ENCODE measurements around the gene RAB40C.
"Not testable (repeated sequence)": the region's sequence is repeated elsewhere in the genome, so short reads cannot be mapped to it uniquely, and the experiment has no call there.

The RAB40C gene

GRCh38 chr16:591231-591630, 1.4 kb downstream of the RAB40C start:
- DNase-seq = no peak

DNA sequence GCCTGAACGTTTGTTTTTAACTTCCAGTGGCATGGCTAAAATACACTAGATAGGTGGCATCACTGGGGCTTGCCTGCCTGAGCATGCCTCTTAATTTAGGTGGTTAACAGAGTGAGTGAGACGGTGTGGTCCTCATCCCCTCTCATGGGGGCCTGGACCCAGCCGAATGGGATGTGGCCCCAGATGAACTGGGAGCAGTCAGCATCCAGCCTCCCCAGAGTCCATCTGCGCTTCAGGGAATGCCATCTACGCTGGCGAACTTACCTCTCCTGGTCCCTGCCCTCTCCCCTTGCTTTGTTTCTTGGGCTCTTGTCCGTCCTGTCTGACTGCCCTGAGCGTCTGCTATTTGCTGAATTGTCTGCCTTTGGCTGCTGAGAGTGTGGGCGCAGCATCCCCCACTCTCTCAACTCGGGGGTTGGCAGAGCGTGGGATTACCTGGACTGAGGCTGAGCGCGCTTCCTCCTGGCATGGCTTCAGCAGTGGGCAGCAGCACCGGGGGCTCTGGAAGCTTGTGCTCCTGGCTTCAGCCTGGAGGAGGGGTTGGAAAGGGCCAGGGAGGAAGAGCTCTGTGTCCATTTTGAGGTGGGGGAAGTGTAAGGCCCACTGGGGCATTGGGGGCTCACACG, 2.1 kb downstream of the RAB40C start:
- no peak for DNase-seq

DNA sequence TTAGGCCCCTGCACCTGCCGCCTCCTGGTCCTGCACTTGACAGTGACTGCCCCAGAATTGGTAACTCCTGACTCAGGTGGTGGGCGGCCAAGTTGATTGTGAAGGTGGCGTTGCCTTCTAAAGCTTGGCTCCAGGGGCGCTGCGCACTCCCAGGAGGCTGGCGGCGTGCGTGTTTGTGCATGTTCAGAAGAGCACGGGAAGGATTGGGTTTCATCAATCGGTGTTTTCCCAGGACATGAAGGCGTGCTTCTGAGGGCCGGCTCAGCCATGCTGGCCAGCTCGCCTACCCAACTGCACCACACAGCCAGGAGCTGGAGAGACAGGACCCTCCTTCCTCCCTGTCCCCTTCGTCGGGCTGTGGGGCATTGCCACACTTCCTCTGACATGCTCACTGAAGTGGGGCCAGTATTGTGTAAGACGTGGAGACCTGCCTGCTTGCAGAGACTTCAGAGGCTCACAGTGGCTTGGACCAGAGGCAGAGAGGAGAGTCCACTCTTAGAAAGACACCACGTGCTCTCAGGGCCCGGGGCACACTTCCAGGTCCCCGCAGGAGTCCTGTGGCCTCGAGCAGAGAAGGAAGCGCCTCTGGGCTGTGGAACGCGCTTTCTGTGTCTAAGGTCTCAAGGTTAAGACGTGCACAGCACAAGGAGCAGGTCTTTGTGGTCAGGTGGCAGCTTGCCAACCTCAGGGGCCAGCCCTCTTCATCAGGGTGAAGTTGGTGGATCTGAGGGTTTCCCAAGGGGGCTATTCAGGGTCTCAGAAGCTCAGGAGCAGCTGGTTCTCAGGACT, 2.8 kb downstream of the RAB40C start:
- DNase-seq = no peak

- no peak for DNase-seq
Observed at GRCh38 chr16:593406-593805, 3.5 kb downstream of the RAB40C start.

GRCh38 chr16:593807-594206, 3.9 kb downstream of the RAB40C start:
- DNase-seq = no peak

GRCh38 chr16:595094-595528, 5.2 kb downstream of the RAB40C start:
- no peak for DNase-seq

DNA sequence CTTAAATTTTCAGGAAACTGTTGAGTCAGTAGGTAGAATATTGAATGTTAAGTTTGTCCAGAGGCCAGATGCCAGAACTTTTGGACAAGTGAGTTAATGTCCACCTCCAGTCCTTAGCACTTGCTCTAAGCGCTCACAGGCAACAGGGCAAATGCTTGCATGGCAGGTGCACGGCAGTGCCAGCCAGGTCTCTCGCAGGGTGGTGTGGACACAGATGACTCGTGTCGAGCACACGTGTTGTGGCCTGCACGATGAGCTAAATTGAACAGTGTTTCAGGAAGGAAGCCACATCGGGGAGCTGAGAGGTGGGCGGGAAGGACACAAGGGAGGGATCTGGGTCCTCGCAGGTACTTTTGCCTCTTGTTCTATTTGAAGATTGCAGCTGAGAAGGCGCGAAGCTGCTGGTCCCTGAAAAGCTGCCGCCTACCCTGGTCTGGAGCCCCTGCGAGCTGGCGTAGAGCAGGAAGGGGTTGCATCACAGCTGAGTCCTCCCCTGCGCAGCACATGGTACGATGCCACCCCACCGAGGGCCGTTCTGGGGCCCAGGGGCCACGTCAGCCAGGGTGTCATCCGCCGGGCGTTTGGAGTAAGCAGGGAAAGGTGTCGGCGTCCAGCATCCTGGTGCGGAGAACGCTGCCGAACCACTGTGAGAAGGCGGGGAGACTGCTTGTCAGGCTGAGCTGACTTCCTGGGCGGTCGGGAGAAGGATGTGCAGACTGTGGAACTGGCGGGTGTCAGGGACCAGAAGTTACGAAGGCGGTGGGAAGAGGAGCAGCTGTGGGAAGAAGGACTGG, 6.3 kb downstream of the RAB40C start:
- no peak for DNase-seq

DNA sequence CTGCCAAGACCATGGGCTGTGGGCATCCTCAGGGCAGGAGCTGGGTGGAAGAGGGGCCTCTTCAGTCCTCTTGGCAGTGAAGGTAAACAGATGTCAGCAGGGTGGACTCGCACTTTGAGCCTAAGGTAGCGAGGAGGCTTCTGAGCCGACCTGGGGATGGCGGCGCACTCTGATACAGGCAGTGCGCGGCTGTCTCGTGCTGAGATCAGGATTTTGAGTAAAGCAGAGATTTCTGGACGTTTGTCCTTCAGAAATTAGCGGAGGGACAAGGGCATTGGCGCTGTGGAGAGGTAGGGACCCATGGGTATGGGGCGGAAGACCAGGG, 6.8 kb downstream of the RAB40C start:
- DNase-seq = no peak

- not testable (repeated sequence) for DNase-seq
Observed at GRCh38 chr16:597655-598054, 7.8 kb downstream of the RAB40C start.

DNA sequence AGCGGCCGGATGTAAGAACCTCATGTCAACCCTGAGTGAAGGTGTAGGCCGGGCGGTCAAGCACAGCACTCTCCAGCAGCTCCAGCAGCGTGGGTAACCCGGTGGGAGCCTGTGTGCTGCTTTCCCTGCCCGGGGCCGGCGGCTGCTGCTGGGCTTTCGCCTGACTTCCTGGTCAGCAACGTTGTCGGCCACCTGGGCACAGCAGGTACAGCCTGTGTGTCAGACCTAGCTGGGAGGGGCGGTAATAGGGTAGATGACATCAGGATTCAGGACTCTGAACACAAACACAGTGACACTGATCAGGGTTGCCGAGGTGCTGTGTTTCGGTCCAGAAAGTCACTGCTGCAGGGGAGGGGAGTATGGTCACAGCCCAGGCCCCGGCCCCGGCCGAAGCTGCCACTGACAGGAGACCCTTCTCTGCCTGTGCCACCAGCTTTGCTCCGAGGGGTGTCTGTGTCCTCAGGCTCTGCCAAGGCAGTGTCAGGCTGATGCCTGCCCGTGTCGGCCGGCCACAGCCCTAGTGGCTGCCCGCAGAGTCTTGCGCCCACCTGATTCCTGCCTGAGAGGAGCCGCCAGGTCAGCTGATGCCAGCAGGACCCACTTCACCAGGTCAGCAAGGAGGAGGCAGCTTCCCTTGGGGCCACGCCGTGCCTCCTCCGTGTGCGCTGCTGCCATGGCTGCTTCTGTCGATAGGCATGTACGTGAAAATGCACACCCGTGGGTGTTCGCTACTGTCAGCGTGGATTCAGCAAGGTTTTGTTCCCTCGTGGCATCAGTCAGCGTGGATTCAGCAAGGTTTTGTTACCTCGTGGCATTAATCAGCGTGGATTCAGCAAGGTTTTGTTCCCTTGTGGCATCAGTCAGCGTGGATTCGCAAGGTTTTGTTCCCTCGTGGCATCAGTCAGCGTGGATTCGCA, 9.2 kb downstream of the RAB40C start:
- DNase-seq = no peak

DNA sequence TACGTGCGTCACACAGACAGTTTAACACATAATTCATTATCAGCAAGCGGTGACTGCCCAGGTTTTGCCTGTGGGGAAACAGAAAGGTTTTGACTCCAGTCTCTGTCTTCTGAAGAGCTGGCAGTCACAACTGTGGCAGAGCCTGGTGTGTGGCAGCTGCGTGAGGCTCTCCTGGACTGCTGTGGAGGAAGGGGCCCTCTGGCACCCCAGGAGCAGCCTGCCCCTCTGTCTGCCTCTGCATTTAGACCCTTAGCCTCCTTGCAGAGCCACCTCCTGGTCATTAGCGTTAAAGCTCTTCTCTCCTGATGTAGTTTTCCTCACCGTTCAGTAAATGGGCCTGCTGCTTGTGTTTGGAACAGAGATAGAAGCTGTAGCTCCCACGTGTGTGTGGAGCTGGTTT, 10.9 kb downstream of the RAB40C start:
- no peak for DNase-seq

DNA sequence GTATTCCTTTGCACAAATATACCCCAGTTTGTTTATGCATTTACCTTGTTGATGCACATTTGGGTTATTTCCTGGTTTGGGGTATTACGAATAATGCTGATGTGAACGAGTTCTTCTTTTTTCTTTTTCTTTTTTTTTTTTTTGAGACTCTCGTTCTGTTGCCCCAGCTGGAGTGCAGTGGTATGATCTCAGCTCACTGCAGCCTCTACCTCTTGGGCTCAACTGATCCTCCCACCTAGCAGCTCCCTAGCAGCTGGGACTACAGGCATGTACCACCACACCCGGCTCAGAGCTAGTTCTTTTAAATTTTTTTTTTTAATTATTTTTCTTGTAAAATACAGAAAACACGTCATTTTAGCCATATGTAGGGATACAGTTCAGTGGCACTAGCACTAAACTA, 14.1 kb downstream of the RAB40C start:
- DNase-seq = no peak

DNA sequence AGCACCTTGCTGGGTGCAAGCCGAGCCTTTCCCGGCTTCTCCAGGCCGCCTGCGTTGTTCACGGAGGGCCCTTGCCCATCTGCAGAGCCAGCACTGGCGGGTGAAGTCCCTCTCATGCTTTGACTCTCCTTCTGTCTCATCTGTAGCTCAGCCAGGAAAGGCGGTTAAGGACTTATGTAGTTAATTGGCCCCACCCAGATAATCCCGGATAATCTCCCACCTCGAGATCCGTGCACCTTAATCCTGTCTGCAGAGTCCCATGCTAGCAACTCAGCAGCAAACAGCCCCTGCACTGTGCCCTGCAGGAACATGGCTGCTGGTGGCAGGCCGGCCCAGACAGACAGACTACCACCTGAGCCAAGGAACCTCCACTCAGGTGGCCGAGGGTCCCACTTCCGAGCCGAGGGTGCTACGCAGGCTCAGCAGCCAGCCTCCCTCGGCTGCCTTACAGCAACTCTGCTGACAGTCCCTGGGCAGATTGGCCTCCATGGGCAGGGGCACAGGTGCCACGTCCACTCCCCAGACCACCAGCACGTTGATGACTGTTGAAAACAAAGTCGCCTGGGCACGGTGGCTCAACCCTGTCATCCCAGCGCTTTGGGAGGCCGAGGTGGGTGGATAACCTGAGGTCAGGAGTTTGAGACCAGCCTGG, 16.9 kb downstream of the RAB40C start:
- no peak for DNase-seq

DNA sequence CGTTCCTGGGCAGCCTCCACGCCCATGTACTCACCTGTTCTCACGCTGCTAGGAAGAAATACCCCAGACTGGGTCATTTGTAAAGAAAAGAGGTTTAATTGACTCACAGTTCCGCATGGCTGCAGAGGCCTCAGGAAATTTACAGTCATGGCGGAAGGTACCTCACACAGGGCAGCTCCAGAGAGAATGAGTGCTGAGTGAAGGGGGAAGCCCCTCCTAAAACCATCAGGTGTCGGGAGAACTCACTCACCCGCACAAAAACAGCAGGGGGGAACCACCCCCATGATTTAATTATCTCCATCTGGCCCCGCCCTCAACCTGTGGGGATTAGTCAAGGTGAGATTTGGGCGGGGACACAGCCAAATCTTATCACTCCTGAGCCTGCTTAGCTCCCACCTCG, 18.2 kb downstream of the RAB40C start:
- peak; percentile 77 for DNase-seq

- no peak for DNase-seq
Observed at GRCh38 chr16:609316-609715, 19.4 kb downstream of the RAB40C start.

GRCh38 chr16:609984-610383, 20.1 kb downstream of the RAB40C start:
- no peak for DNase-seq

- peak; percentile 77 for DNase-seq
Observed at GRCh38 chr16:610513-611381, 20.9 kb downstream of the RAB40C start.

DNA sequence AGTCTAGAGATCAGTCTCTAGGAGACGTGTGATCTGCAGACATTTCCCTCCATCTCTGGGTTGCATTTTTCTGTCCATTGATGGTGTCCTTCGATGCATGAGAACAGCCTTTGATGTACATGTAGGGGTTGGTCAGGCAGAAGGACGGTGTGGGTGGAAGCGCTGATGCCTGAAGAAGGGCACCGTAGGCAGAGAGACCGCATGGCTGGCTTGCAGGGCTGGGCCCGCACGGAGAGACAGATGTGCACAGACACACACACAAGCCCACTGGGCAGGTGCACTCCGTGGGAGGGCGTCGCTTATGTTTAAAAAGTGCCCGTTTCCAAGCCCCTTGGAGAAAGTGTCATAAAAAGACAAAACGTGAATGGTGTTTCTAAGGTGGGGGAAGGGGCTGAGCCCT, 25.3 kb downstream of the RAB40C start:
- no peak for DNase-seq

DNA sequence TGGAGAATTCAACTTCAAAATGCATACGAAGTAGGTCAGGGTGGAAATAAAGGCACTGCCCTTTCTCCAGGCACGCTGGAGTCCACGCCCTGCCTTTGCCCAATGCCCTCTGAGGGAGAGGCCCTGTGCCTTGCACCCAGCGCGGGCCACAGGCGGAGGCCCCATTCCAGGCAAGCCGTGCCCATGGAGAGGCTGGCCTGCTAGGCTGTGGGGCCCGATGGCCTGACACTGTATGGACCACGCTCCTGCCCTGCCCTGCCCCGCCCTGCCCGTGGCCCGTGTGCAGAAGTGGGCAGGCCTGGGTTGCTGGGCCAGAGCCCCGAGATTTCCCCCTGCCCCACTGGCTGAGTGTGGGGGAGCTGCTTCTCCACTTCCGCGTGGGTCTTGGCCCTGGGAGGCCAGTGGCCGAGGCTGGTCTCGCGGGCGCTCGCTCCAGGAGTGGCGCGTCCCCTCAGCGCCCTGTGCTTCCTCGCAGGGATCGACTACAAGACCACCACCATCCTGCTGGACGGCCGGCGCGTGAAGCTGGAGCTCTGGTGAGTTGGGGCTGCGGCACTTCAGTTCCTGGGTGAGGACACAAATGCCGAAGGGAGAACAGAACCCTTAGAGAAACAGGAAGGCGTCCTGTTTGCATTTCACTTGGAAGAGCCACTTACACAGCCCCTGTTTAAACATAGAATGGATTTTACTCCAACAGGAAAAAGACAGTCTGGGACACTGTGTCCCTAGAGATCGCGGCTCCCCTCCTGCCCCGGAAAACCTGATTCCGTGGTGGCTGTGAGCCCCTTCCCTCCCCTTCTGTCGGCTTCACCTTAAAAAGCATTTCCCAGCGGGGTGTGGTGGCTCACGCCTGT, 27.1 kb downstream of the RAB40C start:
- no peak for DNase-seq

DNA sequence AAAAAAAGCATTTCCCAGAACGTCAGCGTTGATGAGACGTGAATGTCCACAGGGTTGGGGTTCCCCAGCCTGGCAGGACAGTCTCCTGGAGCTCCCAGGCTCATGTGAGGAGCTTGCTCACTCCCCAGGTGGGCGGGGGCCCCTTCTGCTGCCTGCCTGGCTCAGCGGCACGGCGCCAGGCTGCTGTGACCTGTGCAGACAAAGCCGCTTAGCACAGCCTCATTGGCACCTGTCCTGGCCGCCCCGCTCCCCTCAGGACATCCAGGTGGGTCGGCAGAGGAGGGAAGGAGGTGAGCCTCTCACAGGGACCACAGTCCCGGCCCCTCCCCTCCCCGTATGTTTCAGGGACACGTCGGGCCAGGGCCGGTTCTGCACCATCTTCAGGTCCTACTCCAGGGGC, 28.0 kb downstream of the RAB40C start:
- DNase-seq = no peak

All from stimulated activated CD4-positive, alpha-beta T cell treated with anti-CD3 and anti-CD28 coated beads, Interleukin-15, amount 100 ng/mL, for 24 hours (primary cell).